ENCODE results near the gene RIMBP3C.
"Not testable (repeated sequence)": the region's sequence is repeated elsewhere in the genome, so short reads cannot be mapped to it uniquely, and the experiment has no call there.

GRCh38 chr22:21560657-21561056 lies 9.4 kb upstream of the RIMBP3C start:
- TF ChIP-seq CTCF (IDR thresholded peaks at IDR 0.05; ENCODE audit: borderline replicate concordance, extremely low read depth, low read length, poor library complexity, severe bottlenecking); EZH2 (IDR thresholded peaks at IDR 0.05; ENCODE audit: borderline replicate concordance, low read depth, low read length, severe bottlenecking): not testable (repeated sequence)
